ENCODE measurements around the gene KRTAP17-1. TPM values are rescaled to one million over a fixed set of nuclear protein-coding genes. Genes with fewer than 3 reads are reported as not detected.

Gene KRTAP17-1
- polyA plus RNA-seq, 1 donor from 2014 or later = not detected

- Histone ChIP-seq H3K27ac (ENCODE audit: low read length) (no peak overlapping the region), H3K4me2 (ENCODE audit: low read length) (no peak overlapping the region), H3K9ac (ENCODE audit: low read length) (no peak overlapping the region)
Observed at GRCh38 chr17:41308251-41308917, 7.1 kb downstream of the KRTAP17-1 start.

GRCh38 chr17:41307647-41308046, 7.9 kb downstream of the KRTAP17-1 start:
- no peaks in the 10 kb centered on the region for H4K20me1 ChIP-seq (ENCODE audit: insufficient read depth)
- TF ChIP-seq TAF1 (IDR thresholded peaks at IDR 0.05; ENCODE audit: low read depth) = no peak
- no peak for TF ChIP-seq RAD21 (conservative IDR thresholded peaks at IDR 0.05)
- TF ChIP-seq POLR2AphosphoS5 (IDR thresholded peaks at IDR 0.05) = no peak
- no peak for TF ChIP-seq CTCF (IDR thresholded peaks at IDR 0.05; ENCODE audit: poor library complexity, severe bottlenecking)
- TF ChIP-seq MXI1 (conservative IDR thresholded peaks at IDR 0.05; ENCODE audit: poor library complexity, severe bottlenecking) = no peak
- no peak for TF ChIP-seq REST (IDR thresholded peaks at IDR 0.05; ENCODE audit: borderline replicate concordance)

More at GRCh38 chr17:41308251-41308917, 7.1 kb downstream of the KRTAP17-1 start:
- no peaks in the 10 kb centered on the region for H3K79me2 ChIP-seq (replicated peaks; ENCODE audit: insufficient read depth, low read length)
- H3F3A ChIP-seq (ENCODE audit: insufficient read depth, low read length, poor library complexity, severe bottlenecking) = no peaks in the 10 kb centered on the region
- no peak overlapping the region for H3K4me3 ChIP-seq (ENCODE audit: low read length)
- H3K9me3 ChIP-seq (ENCODE audit: low read length) = no peaks in the 10 kb centered on the region
- no peak for TF ChIP-seq POLR2AphosphoS5 (IDR thresholded peaks at IDR 0.05)
- TF ChIP-seq SMC3 (conservative IDR thresholded peaks at IDR 0.05; ENCODE audit: poor library complexity) = no peak
- no peak for TF ChIP-seq EZH2 (IDR thresholded peaks at IDR 0.05; ENCODE audit: borderline replicate concordance, insufficient read depth, low read length, poor library complexity, severe bottlenecking)
- no peak for TF ChIP-seq REST (IDR thresholded peaks at IDR 0.05; ENCODE audit: borderline replicate concordance)
- TF ChIP-seq EP300 (conservative IDR thresholded peaks at IDR 0.05; ENCODE audit: poor library complexity, severe bottlenecking) = no peak
- no peak for TF ChIP-seq MXI1 (conservative IDR thresholded peaks at IDR 0.05; ENCODE audit: poor library complexity, severe bottlenecking)
- TF ChIP-seq CTCF (IDR thresholded peaks at IDR 0.05; ENCODE audit: poor library complexity, severe bottlenecking) = no peak
- no peak for TF ChIP-seq TAF1 (IDR thresholded peaks at IDR 0.05; ENCODE audit: low read depth)
- TF ChIP-seq RAD21 (conservative IDR thresholded peaks at IDR 0.05) = no peak
- no peak overlapping the region for H2AFZ ChIP-seq (ENCODE audit: low read depth, low read length)
- no peaks in the 10 kb centered on the region for H4K20me1 ChIP-seq (ENCODE audit: insufficient read depth)
- H3K36me3 ChIP-seq (ENCODE audit: insufficient read depth, low read length) = no peaks in the 10 kb centered on the region
- H3K9me2 ChIP-seq (ENCODE audit: insufficient read depth, low read length) = no peaks in the 10 kb centered on the region
- no peaks in the 10 kb centered on the region for H3K27me3 ChIP-seq (ENCODE audit: insufficient read depth, low read depth, low read length)

More at GRCh38 chr17:41307647-41308046, 7.9 kb downstream of the KRTAP17-1 start:
- Histone ChIP-seq H3K27me3 (ENCODE audit: insufficient read depth, low read depth, low read length) (no peaks in the 10 kb centered on the region), H3K79me2 (replicated peaks; ENCODE audit: insufficient read depth, low read length) (no peaks in the 10 kb centered on the region), H3K9me2 (ENCODE audit: insufficient read depth, low read length) (no peaks in the 10 kb centered on the region), H3K4me3 (ENCODE audit: low read length) (no peak overlapping the region), H3K36me3 (ENCODE audit: insufficient read depth, low read length) (no peaks in the 10 kb centered on the region), H3K27ac (ENCODE audit: low read length) (no peak overlapping the region), H3F3A (ENCODE audit: insufficient read depth, low read length, poor library complexity, severe bottlenecking) (no peaks in the 10 kb centered on the region), H3K4me2 (ENCODE audit: low read length) (no peak overlapping the region), H3K9ac (ENCODE audit: low read length) (no peak overlapping the region), H2AFZ (ENCODE audit: low read depth, low read length) (no peak overlapping the region), H3K9me3 (ENCODE audit: low read length) (no peaks in the 10 kb centered on the region)
